NB4 (cell line): ENCODE results near the gene PRDX5.

Experiments used
- CTCF ChIP-seq: IDR thresholded peaks from one replicate; pipeline ENCODE4 v1.5.1; 2012; ENCODE audit warnings: low read depth, low read length
- MAX ChIP-seq: IDR thresholded peaks from 2 replicates; pipeline ENCODE4 v1.6.1; 2011; ENCODE audit warnings: low read depth, low read length
- MYC ChIP-seq: IDR thresholded peaks from 2 replicates; pipeline ENCODE4 v1.6.1; 2011; ENCODE audit warnings: low read depth, low read length
- POLR2A ChIP-seq: IDR thresholded peaks from 2 replicates; pipeline ENCODE4 v1.6.1; 2011; ENCODE audit warnings: mild to moderate bottlenecking; ENCODE audit not compliant: insufficient read length; ENCODE audit errors: extremely low read depth

GRCh38 chr11:64351136-64351631 lies 33.3 kb downstream of the PRDX5 start:
- TF ChIP-seq CTCF, result no peak
- no peak for TF ChIP-seq POLR2A
- TF ChIP-seq MAX, result no peak
- no peak for TF ChIP-seq MYC
